Loucy (cell line): ENCODE data around the gene ABHD2.
"Not testable (repeated sequence)": the region's sequence is repeated elsewhere in the genome, so short reads cannot be mapped to it uniquely, and the experiment has no call there.

Source experiments
- H2AFZ ChIP-seq: fragments of 200-600 bp; sonication (generic); 2 replicates; pipeline ENCODE4 v1.6.0; 2016; ENCODE audit warnings: antibody characterized with exemption, mild to moderate bottlenecking, low read length, moderate library complexity
- H3F3A ChIP-seq: fragments of 200-600 bp; 2 replicates; pipeline ENCODE4 v1.6.0; 2016; ENCODE audit warnings: antibody characterized with exemption, low read depth, mild to moderate bottlenecking
- H3K27me3 ChIP-seq: fragments of 200-600 bp; sonication (generic); 2 replicates; pipeline ENCODE4 v1.6.1; 2014; ENCODE audit warnings: low read length, mild to moderate bottlenecking; ENCODE audit not compliant: insufficient read depth, poor library complexity, severe bottlenecking
- H3K36me3 ChIP-seq: fragments of 200-600 bp; sonication (generic); 2 replicates; pipeline ENCODE4 v1.6.1; 2016; ENCODE audit warnings: low read length; ENCODE audit not compliant: insufficient read depth
- H3K4me1 ChIP-seq: fragments of 200-600 bp; sonication (generic); 2 replicates; pipeline ENCODE4 v1.5.1; 2014; ENCODE audit warnings: low read length, mild to moderate bottlenecking; ENCODE audit not compliant: insufficient read depth, poor library complexity, severe bottlenecking
- H3K4me2 ChIP-seq: fragments of 200-600 bp; sonication (generic); 2 replicates; pipeline ENCODE4 v1.6.0; 2014; ENCODE audit warnings: antibody characterized with exemption, low read length, low read depth, mild to moderate bottlenecking; ENCODE audit not compliant: poor library complexity, severe bottlenecking
- H3K4me3 ChIP-seq: fragments of 200-600 bp; sonication (generic); 2 replicates; pipeline ENCODE4 v1.5.1; 2014; ENCODE audit warnings: low read length, mild to moderate bottlenecking, mixed read lengths; ENCODE audit not compliant: poor library complexity, severe bottlenecking
- H3K79me2 ChIP-seq: fragments of 200-600 bp; sonication (generic); 2 replicates; pipeline ENCODE4 v1.6.1; 2014; ENCODE audit warnings: low read length; ENCODE audit not compliant: insufficient read depth
- H3K9ac ChIP-seq: fragments of 200-600 bp; sonication (generic); 2 replicates; pipeline ENCODE4 v1.6.0; 2014; ENCODE audit warnings: mild to moderate bottlenecking, low read depth, low read length, moderate library complexity; ENCODE audit not compliant: poor library complexity, severe bottlenecking
- H3K9me2 ChIP-seq: fragments of 200-600 bp; sonication (generic); replicated peaks from 2 replicates; pipeline ENCODE4 v1.6.1; 2016; ENCODE audit warnings: low read depth, low read length, mixed read lengths
- H3K9me3 ChIP-seq: fragments of 200-600 bp; sonication (generic); 2 replicates; pipeline ENCODE4 v1.6.1; 2014; ENCODE audit warnings: mild to moderate bottlenecking, antibody characterized with exemption, low read length, low read depth; ENCODE audit not compliant: insufficient read depth
- H4K20me1 ChIP-seq: fragments of 200-600 bp; sonication (generic); 2 replicates; pipeline ENCODE4 v1.6.0; 2014; ENCODE audit warnings: antibody characterized with exemption, low read length, mild to moderate bottlenecking; ENCODE audit not compliant: insufficient read depth, poor library complexity, severe bottlenecking
- EZH2phosphoT487 ChIP-seq: fragments of 200-600 bp; IDR thresholded peaks from 2 replicates; pipeline ENCODE4 v1.6.1; 2018; ENCODE audit warnings: antibody characterized with exemption, mild to moderate bottlenecking, moderate library complexity, borderline replicate concordance
- TF ChIP-seq, protein P1 (sequence below): fragments of 200-600 bp; sonication (generic); conservative IDR thresholded peaks from 2 replicates; pipeline ENCODE4 v1.5.1; 2014; ENCODE audit warnings: mild to moderate bottlenecking, antibody characterized with exemption, low read length

Gene ABHD2

DNA sequence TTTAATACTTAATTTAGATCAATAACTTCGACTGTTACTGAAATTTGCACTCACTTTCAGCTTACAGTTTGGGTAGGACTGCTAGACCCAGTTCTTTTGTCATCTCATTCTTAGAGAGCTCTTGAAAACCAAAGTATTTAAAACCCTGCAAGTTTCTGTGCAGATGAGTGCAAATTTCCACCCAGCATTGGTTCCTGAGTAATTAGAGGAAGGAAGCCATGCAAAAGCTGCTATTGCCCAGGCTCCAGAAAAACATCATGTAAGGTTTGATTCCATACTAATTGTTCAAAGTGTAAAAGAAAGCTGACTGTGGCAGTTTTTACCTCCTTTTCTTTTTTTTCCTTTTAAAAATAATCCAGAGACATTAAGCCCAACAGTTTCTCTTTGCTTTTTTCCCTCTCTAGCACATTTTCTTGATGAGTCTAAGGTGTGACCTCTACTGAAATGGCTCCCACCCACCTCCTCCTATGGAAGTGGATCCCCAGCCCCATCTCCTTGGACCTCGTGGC is 30.3 kb downstream of the ABHD2 start:
- Histone ChIP-seq H4K20me1 (no peaks in the 10 kb centered on the region), H2AFZ (no peak overlapping the region), H3K4me2 (no peak overlapping the region), H3K27me3 (no peaks in the 10 kb centered on the region), H3F3A (no peaks in the 10 kb centered on the region), H3K4me1 (no peaks in the 10 kb centered on the region), H3K4me3 (no peak overlapping the region), H3K9me2 (no peaks in the 10 kb centered on the region), H3K79me2 (no peaks in the 10 kb centered on the region), H3K9me3 (no peaks in the 10 kb centered on the region), H3K36me3 (peaks cover 84% of the 10 kb centered on the region; the same call in 1 of the 2 replicates), H3K9ac (no peak overlapping the region)
- TF ChIP-seq, protein P1, sequence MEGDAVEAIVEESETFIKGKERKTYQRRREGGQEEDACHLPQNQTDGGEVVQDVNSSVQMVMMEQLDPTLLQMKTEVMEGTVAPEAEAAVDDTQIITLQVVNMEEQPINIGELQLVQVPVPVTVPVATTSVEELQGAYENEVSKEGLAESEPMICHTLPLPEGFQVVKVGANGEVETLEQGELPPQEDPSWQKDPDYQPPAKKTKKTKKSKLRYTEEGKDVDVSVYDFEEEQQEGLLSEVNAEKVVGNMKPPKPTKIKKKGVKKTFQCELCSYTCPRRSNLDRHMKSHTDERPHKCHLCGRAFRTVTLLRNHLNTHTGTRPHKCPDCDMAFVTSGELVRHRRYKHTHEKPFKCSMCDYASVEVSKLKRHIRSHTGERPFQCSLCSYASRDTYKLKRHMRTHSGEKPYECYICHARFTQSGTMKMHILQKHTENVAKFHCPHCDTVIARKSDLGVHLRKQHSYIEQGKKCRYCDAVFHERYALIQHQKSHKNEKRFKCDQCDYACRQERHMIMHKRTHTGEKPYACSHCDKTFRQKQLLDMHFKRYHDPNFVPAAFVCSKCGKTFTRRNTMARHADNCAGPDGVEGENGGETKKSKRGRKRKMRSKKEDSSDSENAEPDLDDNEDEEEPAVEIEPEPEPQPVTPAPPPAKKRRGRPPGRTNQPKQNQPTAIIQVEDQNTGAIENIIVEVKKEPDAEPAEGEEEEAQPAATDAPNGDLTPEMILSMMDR: no peak
- no peak for TF ChIP-seq EZH2phosphoT487

DNA sequence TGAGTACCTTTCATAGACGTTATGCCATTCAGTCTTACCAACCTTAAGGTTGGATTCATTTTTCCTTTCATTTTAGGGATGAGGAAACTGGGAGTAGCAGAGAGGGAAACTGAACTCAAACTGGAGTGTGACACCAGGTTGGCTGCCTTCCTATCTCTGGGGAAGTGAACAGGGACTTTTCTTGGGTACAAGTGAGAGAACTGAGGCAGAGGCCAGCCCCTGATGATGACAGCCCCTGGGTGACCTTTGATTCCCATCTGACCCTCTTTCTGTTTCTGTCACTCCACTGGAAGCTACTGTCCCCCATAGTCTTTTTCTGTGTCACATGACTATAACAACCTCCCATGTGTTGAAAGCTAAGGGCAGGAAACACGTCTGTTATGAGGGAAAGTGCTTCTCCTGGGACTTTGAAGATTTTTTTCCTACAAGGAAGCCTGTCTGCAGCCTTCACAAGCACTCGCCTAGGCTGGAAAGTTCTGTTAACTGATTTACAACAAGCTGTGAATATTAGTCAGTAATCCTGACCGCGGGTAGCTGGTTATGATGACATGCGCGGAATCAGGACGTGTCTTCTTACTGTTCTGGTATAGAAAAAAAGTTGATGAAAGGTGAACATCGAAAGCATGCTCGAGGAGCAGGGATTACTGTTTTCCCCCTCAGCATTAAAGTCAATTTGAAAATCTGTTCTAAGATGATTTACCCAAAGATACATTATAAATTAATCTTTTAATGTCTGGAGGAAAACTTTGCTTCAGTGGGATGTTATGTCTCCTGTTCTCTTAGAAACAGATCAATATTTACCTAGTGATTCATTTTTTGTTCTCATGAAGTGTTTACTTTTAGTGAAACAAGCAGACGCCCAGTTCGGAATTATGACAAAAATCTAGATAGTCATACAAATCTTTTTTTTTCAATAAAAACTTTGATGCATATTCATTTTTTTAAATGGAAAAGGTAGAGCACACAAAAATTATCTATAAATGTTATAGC is 31.5 kb downstream of the ABHD2 start:
- Histone ChIP-seq H3K4me3 (no peak overlapping the region), H3K9me3 (no peaks in the 10 kb centered on the region), H2AFZ (no peak overlapping the region), H3K4me1 (no peaks in the 10 kb centered on the region), H3K4me2 (no peak overlapping the region), H3K79me2 (no peaks in the 10 kb centered on the region), H3K9me2 (no peaks in the 10 kb centered on the region), H3K9ac (no peak overlapping the region), H3K36me3 (peaks cover 76% of the 10 kb centered on the region; the same call in 1 of the 2 replicates), H3K27me3 (no peaks in the 10 kb centered on the region), H3F3A (no peaks in the 10 kb centered on the region), H4K20me1 (no peaks in the 10 kb centered on the region)
- TF ChIP-seq, protein P1: no peak
- TF ChIP-seq EZH2phosphoT487: no peak

DNA sequence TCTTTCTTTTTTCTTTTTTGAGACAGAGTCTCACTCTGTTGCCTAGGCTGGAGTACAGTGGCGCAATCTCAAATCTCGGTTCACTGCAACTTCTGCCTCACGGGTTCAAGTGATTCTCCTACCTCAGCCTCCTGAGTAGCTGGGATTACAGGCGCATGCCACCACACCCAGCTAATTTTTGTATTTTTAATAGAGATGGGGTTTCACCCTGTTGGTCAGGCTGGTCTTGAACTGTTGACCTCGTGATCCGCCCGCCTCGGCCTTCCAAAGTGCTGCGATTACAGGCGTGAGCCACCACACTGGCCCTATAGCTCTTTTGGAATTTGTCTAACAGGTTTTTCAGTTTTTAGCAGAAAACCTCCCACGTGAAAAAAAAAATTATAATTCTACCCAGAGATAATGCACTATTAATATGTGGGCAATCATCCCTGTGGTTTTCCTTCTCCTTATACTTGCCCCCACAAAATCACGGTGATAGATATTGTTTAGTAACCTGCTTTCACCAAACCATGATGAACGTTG is 32.3 kb downstream of the ABHD2 start:
- H3K36me3 ChIP-seq: peaks cover 72% of the 10 kb centered on the region; the same call in 1 of the 2 replicates
- not testable (repeated sequence) for H3K4me2 ChIP-seq, H3K9ac ChIP-seq, H3K4me3 ChIP-seq, H3K27me3 ChIP-seq, H3K9me2 ChIP-seq, H3F3A ChIP-seq, H3K4me1 ChIP-seq, H3K79me2 ChIP-seq, H4K20me1 ChIP-seq, H2AFZ ChIP-seq, H3K9me3 ChIP-seq
